ENCODE measurements around the gene KCNAB1.

GRCh38 chr3:156407617-156408225 is 287.3 kb downstream of the KCNAB1 start:
- TF ChIP-seq, protein P1, sequence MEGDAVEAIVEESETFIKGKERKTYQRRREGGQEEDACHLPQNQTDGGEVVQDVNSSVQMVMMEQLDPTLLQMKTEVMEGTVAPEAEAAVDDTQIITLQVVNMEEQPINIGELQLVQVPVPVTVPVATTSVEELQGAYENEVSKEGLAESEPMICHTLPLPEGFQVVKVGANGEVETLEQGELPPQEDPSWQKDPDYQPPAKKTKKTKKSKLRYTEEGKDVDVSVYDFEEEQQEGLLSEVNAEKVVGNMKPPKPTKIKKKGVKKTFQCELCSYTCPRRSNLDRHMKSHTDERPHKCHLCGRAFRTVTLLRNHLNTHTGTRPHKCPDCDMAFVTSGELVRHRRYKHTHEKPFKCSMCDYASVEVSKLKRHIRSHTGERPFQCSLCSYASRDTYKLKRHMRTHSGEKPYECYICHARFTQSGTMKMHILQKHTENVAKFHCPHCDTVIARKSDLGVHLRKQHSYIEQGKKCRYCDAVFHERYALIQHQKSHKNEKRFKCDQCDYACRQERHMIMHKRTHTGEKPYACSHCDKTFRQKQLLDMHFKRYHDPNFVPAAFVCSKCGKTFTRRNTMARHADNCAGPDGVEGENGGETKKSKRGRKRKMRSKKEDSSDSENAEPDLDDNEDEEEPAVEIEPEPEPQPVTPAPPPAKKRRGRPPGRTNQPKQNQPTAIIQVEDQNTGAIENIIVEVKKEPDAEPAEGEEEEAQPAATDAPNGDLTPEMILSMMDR (IDR thresholded peaks at IDR 0.05; ENCODE audit: low read depth, low read length, missing input control): no peak
- no peak for TF ChIP-seq RXRA (IDR thresholded peaks at IDR 0.05)
- TF ChIP-seq, protein P2, sequence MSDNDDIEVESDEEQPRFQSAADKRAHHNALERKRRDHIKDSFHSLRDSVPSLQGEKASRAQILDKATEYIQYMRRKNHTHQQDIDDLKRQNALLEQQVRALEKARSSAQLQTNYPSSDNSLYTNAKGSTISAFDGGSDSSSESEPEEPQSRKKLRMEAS (IDR thresholded peaks at IDR 0.05): no peak
- TF ChIP-seq FOXA1 (IDR thresholded peaks at IDR 0.05): no peak
- no peak for TF ChIP-seq TAF1 (conservative IDR thresholded peaks at IDR 0.05)

Measured in liver (tissue), 3 donors.